ENCODE data around the gene ERBIN. TPM values are rescaled to one million over a fixed set of nuclear protein-coding genes. Genes with fewer than 3 reads are reported as not detected.
"Not testable (repeated sequence)": the region's sequence is repeated elsewhere in the genome, so short reads cannot be mapped to it uniquely, and the experiment has no call there.

The ERBIN gene
- total RNA-seq, 4 donors from 2014 or later: 78.2 to 104 (median 95.3) TPM

DNA sequence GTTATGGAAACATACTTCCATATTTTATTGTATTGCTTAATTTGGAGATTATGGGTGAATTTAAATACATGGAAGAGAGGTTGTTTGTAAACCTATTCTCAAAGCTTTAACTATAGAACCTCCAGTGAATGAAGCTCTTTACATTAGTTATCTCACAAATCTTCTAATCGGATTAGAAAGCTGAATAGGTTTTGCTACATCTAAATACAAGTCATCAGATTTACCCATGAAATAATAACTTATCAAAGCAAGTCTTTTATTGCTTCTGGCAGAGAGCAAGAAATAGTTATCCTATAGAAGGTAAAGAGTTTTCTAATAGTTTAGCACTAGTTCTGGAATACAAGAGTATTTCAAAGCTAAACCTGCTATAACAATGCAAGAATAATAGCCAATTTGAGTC is 113.3 kb downstream of the ERBIN start:
- 87 to 100% methylated on average over 1 of the region's 1 CpG for WGBS, 2 donors
- TF ChIP-seq POLR2A (IDR thresholded peaks at IDR 0.05): no peak
- TF ChIP-seq, protein P1, sequence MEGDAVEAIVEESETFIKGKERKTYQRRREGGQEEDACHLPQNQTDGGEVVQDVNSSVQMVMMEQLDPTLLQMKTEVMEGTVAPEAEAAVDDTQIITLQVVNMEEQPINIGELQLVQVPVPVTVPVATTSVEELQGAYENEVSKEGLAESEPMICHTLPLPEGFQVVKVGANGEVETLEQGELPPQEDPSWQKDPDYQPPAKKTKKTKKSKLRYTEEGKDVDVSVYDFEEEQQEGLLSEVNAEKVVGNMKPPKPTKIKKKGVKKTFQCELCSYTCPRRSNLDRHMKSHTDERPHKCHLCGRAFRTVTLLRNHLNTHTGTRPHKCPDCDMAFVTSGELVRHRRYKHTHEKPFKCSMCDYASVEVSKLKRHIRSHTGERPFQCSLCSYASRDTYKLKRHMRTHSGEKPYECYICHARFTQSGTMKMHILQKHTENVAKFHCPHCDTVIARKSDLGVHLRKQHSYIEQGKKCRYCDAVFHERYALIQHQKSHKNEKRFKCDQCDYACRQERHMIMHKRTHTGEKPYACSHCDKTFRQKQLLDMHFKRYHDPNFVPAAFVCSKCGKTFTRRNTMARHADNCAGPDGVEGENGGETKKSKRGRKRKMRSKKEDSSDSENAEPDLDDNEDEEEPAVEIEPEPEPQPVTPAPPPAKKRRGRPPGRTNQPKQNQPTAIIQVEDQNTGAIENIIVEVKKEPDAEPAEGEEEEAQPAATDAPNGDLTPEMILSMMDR (IDR thresholded peaks at IDR 0.05): no peak
- no peak for DNase-seq (ENCODE audit: low spot score in 2 of 2)
- intact Hi-C loops (cut with DNase I; ENCODE audit: low total_unique reads): loop anchor here (1.0 kb wide), 1 partner anchor 39 kb away; no protein-coding TSS in a partner anchor
- no peak overlapping the region for H3K4me3 ChIP-seq (ENCODE audit: low read depth, poor library complexity, severe bottlenecking)

- intact Hi-C loops (cut with DNase I; ENCODE audit: low total_unique reads): no loop called here
- no peak for DNase-seq (ENCODE audit: low spot score in 2 of 2)
- TF ChIP-seq POLR2A (IDR thresholded peaks at IDR 0.05): no peak
- TF ChIP-seq, protein P1 (IDR thresholded peaks at IDR 0.05): no peak
- H3K4me3 ChIP-seq (ENCODE audit: low read depth, poor library complexity, severe bottlenecking): no peak overlapping the region
- 65 to 79% methylated on average over 1 of the region's 1 CpG for WGBS, 2 donors
Measured at GRCh38 chr5:66041627-66042026, 115.3 kb downstream of the ERBIN start.

GRCh38 chr5:66057239-66057638 is 130.9 kb downstream of the ERBIN start:
- WGBS, 2 donors: 94 to 95% methylated on average over 1 of the region's 1 CpG
- intact Hi-C loops (cut with DNase I; ENCODE audit: low total_unique reads): no loop called here

GRCh38 chr5:66061320-66061719 is 134.9 kb downstream of the ERBIN start:
- WGBS, 2 donors: 93 to 95% methylated on average over 3 of the region's 3 CpGs
- DNase-seq (ENCODE audit: low spot score in 2 of 2); intact Hi-C loops (cut with DNase I; ENCODE audit: low total_unique reads); H3K4me3 ChIP-seq (ENCODE audit: low read depth, poor library complexity, severe bottlenecking): not testable (repeated sequence)

More at GRCh38 chr5:66057239-66057638, 130.9 kb downstream of the ERBIN start:
- DNase-seq (ENCODE audit: low spot score in 2 of 2): no peak
- TF ChIP-seq POLR2A (IDR thresholded peaks at IDR 0.05): no peak
- TF ChIP-seq, protein P1 (IDR thresholded peaks at IDR 0.05): no peak
- H3K4me3 ChIP-seq (ENCODE audit: low read depth, poor library complexity, severe bottlenecking): no peak overlapping the region

DNA sequence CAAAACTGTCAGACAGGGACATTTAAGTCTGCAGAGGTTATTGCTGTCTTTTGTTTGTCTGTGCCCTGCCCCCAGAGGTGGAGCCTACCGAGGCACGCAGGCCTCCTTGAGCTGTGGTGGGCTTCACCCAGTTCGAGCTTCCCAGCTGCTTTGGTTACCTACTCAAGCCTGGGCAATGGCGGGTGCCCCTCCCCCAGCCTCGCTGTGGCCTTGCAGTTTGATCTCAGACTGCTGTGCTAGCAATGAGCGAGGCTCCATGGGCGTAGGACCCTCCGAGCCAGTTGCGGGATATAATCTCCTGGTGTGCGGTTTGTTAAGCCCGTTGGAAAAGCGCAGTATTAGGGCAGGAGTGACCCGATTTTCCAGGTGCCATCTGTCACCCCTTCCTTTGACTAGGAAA is 136.7 kb downstream of the ERBIN start:
- 96 to 98% methylated on average over 13 of the region's 13 CpGs for WGBS, 2 donors
- not testable (repeated sequence) for H3K4me3 ChIP-seq (ENCODE audit: low read depth, poor library complexity, severe bottlenecking); DNase-seq (ENCODE audit: low spot score in 2 of 2)

GRCh38 chr5:66066826-66067225 is 140.5 kb downstream of the ERBIN start:
- TF ChIP-seq, protein P1 (IDR thresholded peaks at IDR 0.05): no peak
- no peak for TF ChIP-seq POLR2A (IDR thresholded peaks at IDR 0.05)
- H3K4me3 ChIP-seq (ENCODE audit: low read depth, poor library complexity, severe bottlenecking): no peak overlapping the region
- intact Hi-C loops (cut with DNase I; ENCODE audit: low total_unique reads): no loop called here
- no peak for DNase-seq (ENCODE audit: low spot score in 2 of 2)
- 82 to 91% methylated on average over 2 of the region's 2 CpGs for WGBS, 2 donors

More for the DNA sequence above, 136.7 kb downstream of the ERBIN start:
- intact Hi-C loops (cut with DNase I; ENCODE audit: low total_unique reads): not testable (repeated sequence)

DNA sequence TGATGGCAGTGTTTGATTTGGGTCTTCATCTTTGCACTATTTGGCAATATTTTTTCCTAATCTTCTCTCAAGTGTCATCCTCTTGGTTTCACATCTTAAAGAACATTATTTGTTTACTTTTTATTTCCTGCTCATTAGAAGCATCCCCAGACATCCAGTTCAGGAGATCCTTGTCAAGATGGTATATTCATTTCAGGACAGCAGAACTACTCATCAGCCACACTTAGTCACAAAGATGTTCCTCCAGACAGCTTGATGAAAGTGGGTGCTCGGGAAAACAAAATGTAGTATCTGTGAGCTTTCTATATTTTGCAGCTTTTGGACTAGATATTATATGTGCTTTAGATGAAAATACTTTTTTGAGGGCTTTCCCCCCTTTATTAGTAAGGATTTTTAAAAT is 145.7 kb downstream of the ERBIN start:
- DNase-seq (ENCODE audit: low spot score in 2 of 2): no peak
- no peak for TF ChIP-seq POLR2A (IDR thresholded peaks at IDR 0.05)
- TF ChIP-seq, protein P1 (IDR thresholded peaks at IDR 0.05): no peak

More for the DNA sequence above, 145.7 kb downstream of the ERBIN start:
- intact Hi-C loops (cut with DNase I; ENCODE audit: low total_unique reads): no loop called here
- WGBS, 2 donors: 95 to 96% methylated on average over 1 of the region's 1 CpG
- no peak overlapping the region for H3K4me3 ChIP-seq (ENCODE audit: low read depth, poor library complexity, severe bottlenecking)
